22Rv1 (cell line): ENCODE results near the gene PPP2R5C.
"Not testable (repeated sequence)": the region's sequence is repeated elsewhere in the genome, so short reads cannot be mapped to it uniquely, and the experiment has no call there.

Experiments used
- ZFX ChIP-seq: fragments of 450-650 bp; IDR thresholded peaks from 2 replicates; pipeline ENCODE4 v1.6.1; 2017; ENCODE audit warnings: antibody characterized with exemption, borderline replicate concordance
- TF ChIP-seq, protein P1 (sequence below): fragments of 450-650 bp; IDR thresholded peaks from 2 replicates; pipeline ENCODE4 v1.5.1; 2017; ENCODE audit warnings: mild to moderate bottlenecking

DNA sequence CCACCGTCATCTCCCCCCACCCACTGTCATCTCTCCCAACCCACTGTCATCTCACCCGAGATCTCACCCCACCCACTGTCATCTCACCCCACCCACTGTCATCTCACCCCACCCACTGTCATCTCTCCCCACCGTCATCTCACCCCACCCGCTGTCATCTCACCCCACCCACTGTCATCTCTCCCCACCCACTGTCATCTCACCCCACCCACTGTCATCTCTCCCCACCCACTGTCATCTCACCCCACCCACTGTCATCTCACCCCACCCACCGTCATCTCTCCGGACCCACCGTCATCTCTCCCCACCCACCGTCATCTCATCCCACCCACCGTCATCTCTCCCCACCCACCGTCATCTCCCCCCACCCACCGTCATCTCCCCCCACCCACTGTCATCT is 48.4 kb upstream of the PPP2R5C start:
- TF ChIP-seq, protein P1, sequence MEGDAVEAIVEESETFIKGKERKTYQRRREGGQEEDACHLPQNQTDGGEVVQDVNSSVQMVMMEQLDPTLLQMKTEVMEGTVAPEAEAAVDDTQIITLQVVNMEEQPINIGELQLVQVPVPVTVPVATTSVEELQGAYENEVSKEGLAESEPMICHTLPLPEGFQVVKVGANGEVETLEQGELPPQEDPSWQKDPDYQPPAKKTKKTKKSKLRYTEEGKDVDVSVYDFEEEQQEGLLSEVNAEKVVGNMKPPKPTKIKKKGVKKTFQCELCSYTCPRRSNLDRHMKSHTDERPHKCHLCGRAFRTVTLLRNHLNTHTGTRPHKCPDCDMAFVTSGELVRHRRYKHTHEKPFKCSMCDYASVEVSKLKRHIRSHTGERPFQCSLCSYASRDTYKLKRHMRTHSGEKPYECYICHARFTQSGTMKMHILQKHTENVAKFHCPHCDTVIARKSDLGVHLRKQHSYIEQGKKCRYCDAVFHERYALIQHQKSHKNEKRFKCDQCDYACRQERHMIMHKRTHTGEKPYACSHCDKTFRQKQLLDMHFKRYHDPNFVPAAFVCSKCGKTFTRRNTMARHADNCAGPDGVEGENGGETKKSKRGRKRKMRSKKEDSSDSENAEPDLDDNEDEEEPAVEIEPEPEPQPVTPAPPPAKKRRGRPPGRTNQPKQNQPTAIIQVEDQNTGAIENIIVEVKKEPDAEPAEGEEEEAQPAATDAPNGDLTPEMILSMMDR = not testable (repeated sequence)
- TF ChIP-seq ZFX = not testable (repeated sequence)
